Neural progenitor cell (in vitro differentiated cells): ENCODE results near the gene MACROD2.

Experiments used
- CTCF ChIP-seq: fragments of 200-600 bp; sonication (generic); IDR thresholded peaks from 2 replicates; pipeline ENCODE4 v1.5.1; 2017; ENCODE audit warnings: antibody characterized with exemption, mild to moderate bottlenecking
- EZH2 ChIP-seq: fragments of 200-600 bp; sonication (generic); IDR thresholded peaks from 2 replicates; pipeline ENCODE4 v1.6.1; 2017; ENCODE audit warnings: antibody characterized with exemption, mild to moderate bottlenecking, moderate library complexity
- EZH2phosphoT487 ChIP-seq: fragments of 200-600 bp; sonication (generic); IDR thresholded peaks from 2 replicates; pipeline ENCODE4 v1.6.1; 2017; ENCODE audit warnings: antibody characterized with exemption

GRCh38 chr20:14878676-14879019 lies 883.3 kb downstream of the MACROD2 start:
- TF ChIP-seq CTCF (no peak), EZH2 (no peak), EZH2phosphoT487 (no peak)
